COLO668 (cell line): ENCODE results near the gene KLHL25.

Source experiments
- DNase-seq: peaks from one replicate; lab custom pipeline; 2025; ENCODE audit not compliant: unreplicated experiment; lab: John Stamatoyannopoulos, UW

KLHL25 gene

GRCh38 chr15:85778107-85778776 lies 16.5 kb downstream of the KLHL25 start:
- DNase-seq, result no peak

GRCh38 chr15:85777250-85778106 lies 17.2 kb downstream of the KLHL25 start:
- no peak for DNase-seq

GRCh38 chr15:85773970-85774369 lies 20.8 kb downstream of the KLHL25 start:
- no peak for DNase-seq

GRCh38 chr15:85773249-85773648 lies 21.5 kb downstream of the KLHL25 start:
- no peak for DNase-seq

GRCh38 chr15:85772668-85773067 lies 22.1 kb downstream of the KLHL25 start:
- no peak for DNase-seq

- no peak for DNase-seq
These were observed 22.8 kb downstream of the KLHL25 start for GRCh38 chr15:85771781-85772445.

GRCh38 chr15:85771271-85771670 lies 23.5 kb downstream of the KLHL25 start:
- no peak for DNase-seq

- no peak for DNase-seq
These were observed 24.4 kb downstream of the KLHL25 start for GRCh38 chr15:85770096-85771041.

- no peak for DNase-seq
These were observed 25.4 kb downstream of the KLHL25 start for GRCh38 chr15:85769182-85769900.

- DNase-seq, result no peak
These were observed 26.0 kb downstream of the KLHL25 start for GRCh38 chr15:85768595-85769168.

GRCh38 chr15:85767785-85768529 lies 26.8 kb downstream of the KLHL25 start:
- no peak for DNase-seq

GRCh38 chr15:85766001-85766831 lies 28.5 kb downstream of the KLHL25 start:
- DNase-seq, result no peak

- DNase-seq, result no peak
These were observed 30.0 kb downstream of the KLHL25 start for GRCh38 chr15:85764649-85765277.

GRCh38 chr15:85763673-85764633 lies 30.8 kb downstream of the KLHL25 start:
- no peak for DNase-seq

GRCh38 chr15:85763157-85763556 lies 31.6 kb downstream of the KLHL25 start:
- DNase-seq, result no peak

GRCh38 chr15:85762756-85763127 lies 32.0 kb downstream of the KLHL25 start:
- no peak for DNase-seq
